ENCODE results near the gene NGLY1. TPM values are rescaled to one million over a fixed set of nuclear protein-coding genes. Genes with fewer than 3 reads are reported as not detected.

Gene NGLY1
- total RNA-seq, 2 experiments from 2014 or later: 50.0 to 54.3 TPM

GRCh38 chr3:25677121-25677520 is 106.1 kb downstream of the NGLY1 start:
- ChIA-PET POLR2A (no interaction called here), CTCF (no interaction called here)

GRCh38 chr3:25674670-25675069 is 108.6 kb downstream of the NGLY1 start:
- POLR2A ChIA-PET: no interaction called here
- CTCF ChIA-PET: interaction anchor here (0.6 kb wide), 1 partner anchor 47 kb away, joined by 5 read pairs; no protein-coding TSS in a partner anchor

- POLR2A ChIA-PET: no interaction called here
- CTCF ChIA-PET: interaction anchor here (0.6 kb wide), 1 partner anchor 48 kb away, joined by 5 read pairs; no protein-coding TSS in a partner anchor
Observed at GRCh38 chr3:25673738-25674298, 109.4 kb downstream of the NGLY1 start.

Other genes starting within 250 kb of the NGLY1 start
- 100 to 1,000 TPM; 109 to 112 TPM for gene TOP2B, start 118.5 kb downstream of the NGLY1 start, total RNA-seq
- gene OXSM, start 6.6 kb upstream of the NGLY1 start, total RNA-seq: 10 to 100 TPM; 14.5 to 15.2 TPM